22Rv1 (cell line): ENCODE results near the gene ZDHHC24.

Experiments used
- H3K27ac ChIP-seq: fragments of 450-650 bp; 2 replicates; pipeline ENCODE4 v1.5.1; 2017
- ZFX ChIP-seq: fragments of 450-650 bp; IDR thresholded peaks from 2 replicates; pipeline ENCODE4 v1.6.1; 2017; ENCODE audit warnings: antibody characterized with exemption, borderline replicate concordance
- TF ChIP-seq, protein P1 (sequence below): fragments of 450-650 bp; IDR thresholded peaks from 2 replicates; pipeline ENCODE4 v1.5.1; 2017; ENCODE audit warnings: mild to moderate bottlenecking

The ZDHHC24 gene

DNA sequence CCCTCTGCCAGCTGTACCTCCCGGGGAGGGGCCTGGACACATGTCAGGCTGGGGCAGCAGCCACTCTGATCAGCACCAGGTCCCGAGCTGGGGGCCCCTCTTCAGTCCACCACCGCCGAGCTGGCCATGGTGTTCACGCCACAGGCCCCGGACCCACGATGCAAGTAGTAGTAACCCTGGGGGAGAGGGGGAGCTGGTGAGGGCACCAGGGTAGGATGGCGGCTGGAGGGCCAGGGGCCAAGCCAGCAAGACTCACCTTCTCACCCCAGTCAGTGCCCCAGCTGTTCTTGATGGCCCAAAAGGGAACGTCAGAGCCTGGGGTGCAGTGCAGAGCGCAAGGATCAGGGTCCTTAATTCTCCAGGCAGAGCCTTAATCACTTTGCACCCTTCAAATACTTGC, 18.0 kb upstream of the ZDHHC24 start:
- no peak for TF ChIP-seq ZFX
- TF ChIP-seq, protein P1, sequence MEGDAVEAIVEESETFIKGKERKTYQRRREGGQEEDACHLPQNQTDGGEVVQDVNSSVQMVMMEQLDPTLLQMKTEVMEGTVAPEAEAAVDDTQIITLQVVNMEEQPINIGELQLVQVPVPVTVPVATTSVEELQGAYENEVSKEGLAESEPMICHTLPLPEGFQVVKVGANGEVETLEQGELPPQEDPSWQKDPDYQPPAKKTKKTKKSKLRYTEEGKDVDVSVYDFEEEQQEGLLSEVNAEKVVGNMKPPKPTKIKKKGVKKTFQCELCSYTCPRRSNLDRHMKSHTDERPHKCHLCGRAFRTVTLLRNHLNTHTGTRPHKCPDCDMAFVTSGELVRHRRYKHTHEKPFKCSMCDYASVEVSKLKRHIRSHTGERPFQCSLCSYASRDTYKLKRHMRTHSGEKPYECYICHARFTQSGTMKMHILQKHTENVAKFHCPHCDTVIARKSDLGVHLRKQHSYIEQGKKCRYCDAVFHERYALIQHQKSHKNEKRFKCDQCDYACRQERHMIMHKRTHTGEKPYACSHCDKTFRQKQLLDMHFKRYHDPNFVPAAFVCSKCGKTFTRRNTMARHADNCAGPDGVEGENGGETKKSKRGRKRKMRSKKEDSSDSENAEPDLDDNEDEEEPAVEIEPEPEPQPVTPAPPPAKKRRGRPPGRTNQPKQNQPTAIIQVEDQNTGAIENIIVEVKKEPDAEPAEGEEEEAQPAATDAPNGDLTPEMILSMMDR, result no peak

DNA sequence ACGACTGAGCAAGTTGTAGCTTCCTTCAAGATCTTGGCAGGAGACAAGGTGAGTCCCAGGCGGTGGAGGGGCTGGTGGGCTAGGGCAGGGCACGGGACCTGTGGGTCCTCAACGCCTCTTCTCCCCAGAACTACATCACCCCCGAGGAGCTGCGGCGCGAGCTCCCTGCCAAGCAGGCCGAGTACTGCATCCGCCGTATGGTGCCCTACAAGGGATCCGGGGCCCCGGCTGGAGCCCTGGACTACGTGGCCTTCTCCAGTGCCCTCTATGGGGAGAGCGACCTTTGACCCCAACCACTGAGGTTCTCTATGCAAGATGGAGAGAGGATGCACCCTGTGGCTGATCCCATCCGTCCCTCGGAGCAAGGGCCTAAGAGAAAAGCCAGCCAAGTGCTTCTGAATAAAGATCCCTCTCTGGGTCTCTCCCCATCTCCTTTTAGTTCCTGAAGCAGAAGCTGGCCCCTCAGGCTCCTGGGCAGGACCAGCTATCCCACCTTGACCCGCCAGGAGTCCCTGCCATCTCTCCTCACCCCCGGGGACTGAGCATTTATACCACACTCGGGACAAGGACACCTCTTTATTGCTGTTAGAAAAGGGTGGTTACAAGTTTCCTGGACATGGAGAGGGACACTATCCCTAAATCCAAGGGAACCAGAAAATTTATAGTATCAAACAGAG, 17.2 kb upstream of the ZDHHC24 start:
- no peak for TF ChIP-seq ZFX
- TF ChIP-seq, protein P1, result no peak

More for the DNA sequence above, 18.0 kb upstream of the ZDHHC24 start:
- no peak overlapping the region for H3K27ac ChIP-seq

DNA sequence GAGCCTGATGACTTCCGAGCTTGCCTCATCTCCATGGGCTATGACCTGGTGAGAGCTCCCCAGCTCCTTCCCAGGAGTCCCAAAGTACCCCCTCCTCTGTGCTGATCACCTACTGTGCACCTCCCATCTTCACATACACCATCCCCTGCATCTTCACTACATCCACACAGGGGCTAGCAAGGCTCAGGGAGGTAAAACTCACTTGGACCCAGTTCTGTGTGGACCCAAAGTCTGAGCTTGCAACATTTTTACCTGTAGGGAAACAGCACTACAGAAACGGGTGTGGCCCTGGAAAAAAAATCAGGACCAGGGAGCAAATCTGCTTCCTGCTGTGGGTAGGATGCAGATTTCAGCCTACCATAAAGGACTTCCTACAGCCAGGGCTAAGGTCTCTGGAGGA, 16.4 kb upstream of the ZDHHC24 start:
- TF ChIP-seq ZFX, result no peak
- TF ChIP-seq, protein P1, result no peak
- H3K27ac ChIP-seq, result no peak overlapping the region

More for the DNA sequence above, 17.2 kb upstream of the ZDHHC24 start:
- no peak overlapping the region for H3K27ac ChIP-seq

DNA sequence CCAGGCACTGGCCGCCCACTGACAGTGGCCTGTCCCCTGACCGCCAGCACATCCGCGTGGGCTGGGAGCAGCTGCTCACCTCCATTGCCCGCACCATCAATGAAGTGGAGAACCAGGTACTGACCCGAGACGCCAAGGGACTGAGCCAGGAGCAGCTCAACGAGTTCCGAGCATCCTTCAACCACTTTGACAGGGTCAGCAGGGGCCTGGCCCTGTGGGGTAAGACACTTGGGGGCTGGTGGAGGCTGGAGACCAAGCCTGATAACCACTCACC, 16.1 kb upstream of the ZDHHC24 start:
- no peak for TF ChIP-seq ZFX
- H3K27ac ChIP-seq, result no peak overlapping the region

DNA sequence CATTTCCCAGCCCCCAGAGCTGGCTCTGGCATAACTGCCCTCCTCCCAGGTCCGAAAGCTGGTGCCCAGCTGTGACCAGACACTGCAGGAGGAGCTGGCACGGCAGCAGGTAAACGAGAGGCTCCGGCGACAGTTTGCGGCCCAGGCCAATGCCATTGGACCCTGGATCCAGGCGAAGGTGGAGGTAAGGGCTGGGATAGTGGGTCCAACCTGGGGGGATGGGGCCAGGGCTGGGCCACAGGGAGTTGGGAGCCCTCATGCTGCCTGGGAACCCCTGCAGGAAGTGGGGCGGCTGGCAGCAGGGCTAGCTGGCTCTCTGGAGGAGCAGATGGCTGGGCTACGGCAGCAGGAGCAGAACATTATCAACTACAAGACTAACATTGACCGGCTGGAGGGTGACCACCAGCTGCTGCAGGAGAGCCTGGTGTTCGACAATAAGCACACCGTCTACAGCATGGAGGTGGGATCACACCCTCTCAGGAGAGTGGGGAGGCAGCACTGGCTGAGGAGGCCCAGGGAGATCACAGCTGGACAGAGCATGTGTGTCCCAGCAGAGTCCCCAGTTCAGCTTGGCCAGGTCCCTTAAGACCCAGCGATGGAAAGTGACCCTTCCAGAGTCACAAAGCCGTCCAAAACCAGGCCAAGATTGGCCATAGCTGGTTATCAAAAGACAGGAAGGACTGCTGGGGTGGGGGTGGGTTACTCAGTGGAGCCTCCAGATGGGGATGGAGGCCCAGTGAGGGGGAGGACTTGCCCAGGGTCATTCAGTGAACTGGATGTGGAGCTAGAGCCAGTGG, 15.5 kb upstream of the ZDHHC24 start:
- no peak overlapping the region for H3K27ac ChIP-seq
- TF ChIP-seq, protein P1, result no peak
- no peak for TF ChIP-seq ZFX

DNA sequence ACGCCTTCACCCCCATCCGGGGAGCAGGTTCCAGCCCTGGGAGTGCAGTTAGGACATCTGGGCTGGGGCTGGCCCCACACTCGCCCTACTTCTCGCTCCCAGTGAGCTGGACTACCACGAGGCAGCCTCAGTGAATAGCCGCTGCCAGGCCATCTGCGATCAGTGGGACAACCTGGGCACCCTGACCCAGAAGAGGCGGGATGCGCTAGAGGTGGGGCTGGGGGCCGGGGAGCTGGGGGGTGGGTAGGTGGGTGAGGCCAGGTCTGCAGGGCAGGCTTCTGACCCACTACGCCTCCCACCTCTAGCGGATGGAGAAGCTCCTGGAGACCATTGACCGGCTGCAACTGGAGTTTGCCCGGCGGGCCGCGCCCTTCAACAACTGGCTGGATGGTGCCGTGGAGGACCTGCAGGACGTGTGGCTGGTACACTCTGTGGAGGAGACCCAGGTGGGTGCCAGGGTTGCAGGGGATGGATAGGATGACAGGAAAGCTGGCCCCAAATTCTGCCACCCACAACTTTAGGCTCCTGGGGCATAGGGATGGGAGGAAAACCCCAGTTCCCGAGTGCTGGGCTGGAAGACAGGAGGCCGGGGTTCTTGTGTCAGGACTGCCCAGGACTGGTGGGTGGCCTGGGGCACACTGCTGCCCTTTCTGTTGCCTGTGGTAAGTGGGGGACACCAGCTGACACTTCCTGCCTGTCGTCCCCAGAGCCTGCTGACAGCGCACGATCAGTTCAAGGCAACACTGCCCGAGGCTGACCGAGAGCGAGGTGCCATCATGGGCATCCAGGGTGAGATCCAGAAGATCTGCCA, 14.2 kb upstream of the ZDHHC24 start:
- no peak for TF ChIP-seq ZFX
- TF ChIP-seq, protein P1, result no peak
- H3K27ac ChIP-seq, result no peak overlapping the region

DNA sequence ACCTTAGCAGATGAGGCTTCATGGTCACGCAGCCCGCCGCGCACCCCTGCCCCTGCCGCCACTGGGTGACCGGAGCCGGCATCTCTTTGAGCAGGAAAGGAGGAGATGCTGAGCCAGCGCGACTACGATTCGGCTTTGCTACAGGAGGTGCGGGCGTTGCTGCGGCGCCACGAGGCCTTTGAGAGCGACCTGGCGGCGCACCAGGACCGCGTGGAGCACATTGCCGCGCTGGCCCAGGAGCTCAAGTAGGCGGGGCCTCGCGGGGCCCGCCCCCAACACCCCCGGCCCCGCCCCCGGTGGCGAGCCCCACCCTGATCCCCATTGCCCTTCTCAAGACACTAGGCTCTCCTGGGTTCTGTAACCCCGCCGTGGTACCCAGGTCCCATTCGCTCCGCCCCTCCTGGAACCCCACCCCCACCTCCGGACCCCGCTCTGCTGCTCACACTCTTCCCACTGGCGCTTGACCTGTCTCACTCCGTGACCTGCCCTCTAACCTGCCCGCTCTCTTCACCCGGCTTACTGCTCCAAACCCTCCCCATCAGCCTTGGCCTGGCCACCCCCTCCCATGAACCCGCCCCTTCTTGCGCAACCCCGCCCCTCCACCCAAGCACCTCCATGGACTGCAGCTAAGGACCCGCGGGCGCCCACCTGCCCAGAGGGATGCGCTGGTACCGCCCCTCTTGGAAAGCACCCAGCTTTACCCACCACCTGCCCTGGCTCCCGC, 13.5 kb upstream of the ZDHHC24 start:
- TF ChIP-seq ZFX, result no peak
- TF ChIP-seq, protein P1, result no peak
- no peak overlapping the region for H3K27ac ChIP-seq
